Measurements from ENCODE around the gene DYNC1I2.
A peak's percentile ranks its signal among the peaks of the same experiment; 100 is the strongest.
"Not testable (repeated sequence)": the region's sequence is repeated elsewhere in the genome, so short reads cannot be mapped to it uniquely, and the experiment has no call there.

The DYNC1I2 gene

GRCh38 chr2:171712051-171712450 lies 24.8 kb downstream of the DYNC1I2 start:
- peak; percentile 63 for DNase-seq (ENCODE audit: low read depth)

GRCh38 chr2:171718720-171719119 lies 31.5 kb downstream of the DYNC1I2 start:
- no peak for DNase-seq (ENCODE audit: low read depth)

- no peak for DNase-seq (ENCODE audit: low read depth)
Observed at GRCh38 chr2:171719660-171720059, 32.4 kb downstream of the DYNC1I2 start.

- DNase-seq (ENCODE audit: low read depth), result no peak
Observed at GRCh38 chr2:171723716-171724683, 36.7 kb downstream of the DYNC1I2 start.

GRCh38 chr2:171726847-171727450 lies 39.7 kb downstream of the DYNC1I2 start:
- no peak for DNase-seq (ENCODE audit: low read depth)

GRCh38 chr2:171728989-171729951 lies 42.0 kb downstream of the DYNC1I2 start:
- DNase-seq (ENCODE audit: low read depth), result no peak

GRCh38 chr2:171729952-171730317 lies 42.7 kb downstream of the DYNC1I2 start:
- DNase-seq (ENCODE audit: low read depth), result no peak

- DNase-seq (ENCODE audit: low read depth), result no peak
Observed at GRCh38 chr2:171735991-171736710, 48.9 kb downstream of the DYNC1I2 start.

- no peak for DNase-seq (ENCODE audit: low read depth)
Observed at GRCh38 chr2:171741189-171741588, 53.9 kb downstream of the DYNC1I2 start.

- DNase-seq (ENCODE audit: low read depth), result no peak
Observed at GRCh38 chr2:171742760-171743159, 55.5 kb downstream of the DYNC1I2 start.

- DNase-seq (ENCODE audit: low read depth), result no peak
Observed at GRCh38 chr2:171745141-171745540, 57.9 kb downstream of the DYNC1I2 start.

GRCh38 chr2:171745806-171746205 lies 58.5 kb downstream of the DYNC1I2 start:
- no peak for DNase-seq (ENCODE audit: low read depth)

- no peak for DNase-seq (ENCODE audit: low read depth)
Observed at GRCh38 chr2:171747371-171747770, 60.1 kb downstream of the DYNC1I2 start.

GRCh38 chr2:171754254-171754939 lies 67.1 kb downstream of the DYNC1I2 start:
- no peak for DNase-seq (ENCODE audit: low read depth)

GRCh38 chr2:171758762-171759161 lies 71.5 kb downstream of the DYNC1I2 start:
- not testable (repeated sequence) for DNase-seq (ENCODE audit: low read depth)

- not testable (repeated sequence) for DNase-seq (ENCODE audit: low read depth)
Observed at GRCh38 chr2:171761176-171761575, 73.9 kb downstream of the DYNC1I2 start.

GRCh38 chr2:171762879-171763573 lies 75.8 kb downstream of the DYNC1I2 start:
- DNase-seq (ENCODE audit: low read depth), result no peak

- no peak for DNase-seq (ENCODE audit: low read depth)
Observed at GRCh38 chr2:171763602-171764001, 76.3 kb downstream of the DYNC1I2 start.

- no peak for DNase-seq (ENCODE audit: low read depth)
Observed at GRCh38 chr2:171771463-171771862, 84.2 kb downstream of the DYNC1I2 start.

GRCh38 chr2:171772373-171772772 lies 85.1 kb downstream of the DYNC1I2 start:
- no peak for DNase-seq (ENCODE audit: low read depth)
